Measurements from ENCODE around the gene MMP24. TPM values are rescaled to one million over a fixed set of nuclear protein-coding genes. Genes with fewer than 3 reads are reported as not detected.
"Not testable (repeated sequence)": the region's sequence is repeated elsewhere in the genome, so short reads cannot be mapped to it uniquely, and the experiment has no call there.

Gene MMP24
- total RNA-seq, 1 experiment from 2014 or later = 8.2 TPM

DNA sequence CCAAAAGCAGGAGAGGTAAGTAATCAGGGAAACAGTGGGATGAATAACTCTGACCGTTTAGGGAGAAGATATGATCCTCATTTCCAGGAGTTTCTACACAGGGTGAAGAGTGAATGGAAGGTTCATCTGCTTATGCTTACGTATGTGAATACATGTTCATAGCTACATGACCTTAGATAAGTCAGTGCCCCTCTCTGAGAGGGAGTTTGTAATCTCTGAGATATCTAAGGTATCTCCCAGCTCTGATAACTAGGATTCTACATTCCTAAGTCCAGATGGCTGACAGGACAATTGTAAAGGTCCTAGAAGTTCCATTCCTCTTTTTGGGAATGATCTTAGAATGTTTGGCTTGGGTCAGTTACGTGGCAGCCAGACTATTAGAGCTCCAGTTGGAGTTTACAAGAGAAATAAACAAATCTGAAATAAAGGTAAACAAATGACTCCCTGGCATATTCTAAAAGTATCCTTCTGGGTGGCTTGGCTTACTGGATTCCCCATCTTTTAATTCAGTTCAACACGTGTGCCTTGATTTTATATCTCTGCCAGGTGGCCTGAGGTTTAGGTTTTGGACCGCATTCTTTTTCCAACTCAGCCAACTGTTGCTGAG is 38.8 kb upstream of the MMP24 start:
- Mint-ChIP-seq H3K27ac (ENCODE audit: unreplicated experiment) (no peak overlapping the region), H3K4me1 (ENCODE audit: low read depth, unreplicated experiment) (peaks cover 58% of the 10 kb centered on the region), H3K4me3 (ENCODE audit: low read depth, unreplicated experiment) (no peak overlapping the region), H3K27me3 (ENCODE audit: unreplicated experiment) (peaks cover 13% of the 10 kb centered on the region), H3K36me3 (ENCODE audit: insufficient read depth, unreplicated experiment) (peaks cover 18% of the 10 kb centered on the region), H3K9me3 (ENCODE audit: low read depth, unreplicated experiment) (no peaks in the 10 kb centered on the region)
- TF ChIP-seq, protein P1, sequence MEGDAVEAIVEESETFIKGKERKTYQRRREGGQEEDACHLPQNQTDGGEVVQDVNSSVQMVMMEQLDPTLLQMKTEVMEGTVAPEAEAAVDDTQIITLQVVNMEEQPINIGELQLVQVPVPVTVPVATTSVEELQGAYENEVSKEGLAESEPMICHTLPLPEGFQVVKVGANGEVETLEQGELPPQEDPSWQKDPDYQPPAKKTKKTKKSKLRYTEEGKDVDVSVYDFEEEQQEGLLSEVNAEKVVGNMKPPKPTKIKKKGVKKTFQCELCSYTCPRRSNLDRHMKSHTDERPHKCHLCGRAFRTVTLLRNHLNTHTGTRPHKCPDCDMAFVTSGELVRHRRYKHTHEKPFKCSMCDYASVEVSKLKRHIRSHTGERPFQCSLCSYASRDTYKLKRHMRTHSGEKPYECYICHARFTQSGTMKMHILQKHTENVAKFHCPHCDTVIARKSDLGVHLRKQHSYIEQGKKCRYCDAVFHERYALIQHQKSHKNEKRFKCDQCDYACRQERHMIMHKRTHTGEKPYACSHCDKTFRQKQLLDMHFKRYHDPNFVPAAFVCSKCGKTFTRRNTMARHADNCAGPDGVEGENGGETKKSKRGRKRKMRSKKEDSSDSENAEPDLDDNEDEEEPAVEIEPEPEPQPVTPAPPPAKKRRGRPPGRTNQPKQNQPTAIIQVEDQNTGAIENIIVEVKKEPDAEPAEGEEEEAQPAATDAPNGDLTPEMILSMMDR (IDR thresholded peaks at IDR 0.05; ENCODE audit: unreplicated experiment) = no peak
- DNase-seq = no peak
- no TSS peak for BruUV-seq (replicated peaks)
- CTCF ChIA-PET = interaction anchor here (2.7 kb wide), 1 partner anchor 43 kb away, joined by 10 read pairs; no protein-coding TSS in a partner anchor
- intact Hi-C loops (cut with micrococcal nuclease; ENCODE audit: unreplicated experiment) = no loop called here

DNA sequence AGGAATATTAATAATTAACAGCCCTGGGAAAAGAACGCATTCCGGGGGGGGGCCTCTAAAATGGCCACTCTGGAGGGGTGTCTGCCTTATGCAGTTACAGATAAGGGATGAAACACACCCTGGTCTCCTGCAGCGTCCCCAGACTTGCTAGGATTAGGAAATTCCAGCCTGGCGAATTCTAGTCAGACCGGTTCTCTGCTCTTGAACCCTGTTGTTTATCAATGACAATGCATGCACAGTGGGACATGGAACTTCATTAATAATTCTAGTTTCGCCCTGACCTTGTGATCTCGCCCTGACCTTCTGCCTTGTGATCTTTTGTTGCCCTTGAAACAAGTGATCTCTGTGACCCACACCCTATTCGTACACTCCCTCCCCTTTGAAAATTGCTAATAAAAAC is 37.3 kb upstream of the MMP24 start:
- intact Hi-C loops (cut with micrococcal nuclease; ENCODE audit: unreplicated experiment); H3K9me3 Mint-ChIP-seq (ENCODE audit: low read depth, unreplicated experiment); H3K27me3 Mint-ChIP-seq (ENCODE audit: unreplicated experiment); BruUV-seq (replicated peaks): not testable (repeated sequence)
- peaks cover 18% of the 10 kb centered on the region for H3K36me3 Mint-ChIP-seq (ENCODE audit: insufficient read depth, unreplicated experiment)
- CTCF ChIA-PET = interaction anchor here (0.6 to 2.7 kb wide), 3 partner anchors 42 to 816 kb away, joined by 3 to 10 read pairs (median 4); partner anchors contain the start of gene EDEM2
- H3K27ac Mint-ChIP-seq (ENCODE audit: unreplicated experiment) = peak overlapping the region; percentile 52
- H3K4me3 Mint-ChIP-seq (ENCODE audit: low read depth, unreplicated experiment) = peak overlapping the region; percentile 11
- H3K4me1 Mint-ChIP-seq (ENCODE audit: low read depth, unreplicated experiment) = peaks cover 70% of the 10 kb centered on the region
- DNase-seq = peak; percentile 76

DNA sequence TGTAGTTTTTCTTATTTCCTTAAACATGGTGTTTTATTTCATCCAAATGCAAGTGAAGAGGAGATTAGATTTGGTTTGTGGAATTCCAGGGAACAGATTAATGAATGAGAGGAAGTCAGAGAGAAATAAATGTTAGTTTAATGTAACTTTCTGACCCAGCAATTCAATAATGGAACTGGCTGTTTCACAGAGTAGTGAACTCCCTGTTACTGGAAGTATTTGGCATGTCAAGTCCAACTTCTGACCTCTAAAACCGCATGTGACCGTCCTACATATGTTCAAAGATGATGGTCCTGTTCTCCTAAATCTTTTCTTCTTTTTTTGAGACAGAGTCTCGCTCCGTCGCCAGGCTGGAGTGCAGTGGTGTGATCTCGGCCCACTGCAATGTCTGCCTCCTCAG is 35.9 kb upstream of the MMP24 start:
- no peak for DNase-seq
- intact Hi-C loops (cut with micrococcal nuclease; ENCODE audit: unreplicated experiment) = no loop called here
- H3K4me1 Mint-ChIP-seq (ENCODE audit: low read depth, unreplicated experiment) = peaks cover 72% of the 10 kb centered on the region
- peaks cover 18% of the 10 kb centered on the region for H3K36me3 Mint-ChIP-seq (ENCODE audit: insufficient read depth, unreplicated experiment)
- H3K9me3 Mint-ChIP-seq (ENCODE audit: low read depth, unreplicated experiment) = no peaks in the 10 kb centered on the region
- CTCF ChIA-PET = no interaction called here
- H3K4me3 Mint-ChIP-seq (ENCODE audit: low read depth, unreplicated experiment) = no peak overlapping the region
- TF ChIP-seq, protein P1 (IDR thresholded peaks at IDR 0.05; ENCODE audit: unreplicated experiment) = no peak
- no peaks in the 10 kb centered on the region for H3K27me3 Mint-ChIP-seq (ENCODE audit: unreplicated experiment)
- no TSS peak for BruUV-seq (replicated peaks)
- peak overlapping the region; percentile 52 for H3K27ac Mint-ChIP-seq (ENCODE audit: unreplicated experiment)

DNA sequence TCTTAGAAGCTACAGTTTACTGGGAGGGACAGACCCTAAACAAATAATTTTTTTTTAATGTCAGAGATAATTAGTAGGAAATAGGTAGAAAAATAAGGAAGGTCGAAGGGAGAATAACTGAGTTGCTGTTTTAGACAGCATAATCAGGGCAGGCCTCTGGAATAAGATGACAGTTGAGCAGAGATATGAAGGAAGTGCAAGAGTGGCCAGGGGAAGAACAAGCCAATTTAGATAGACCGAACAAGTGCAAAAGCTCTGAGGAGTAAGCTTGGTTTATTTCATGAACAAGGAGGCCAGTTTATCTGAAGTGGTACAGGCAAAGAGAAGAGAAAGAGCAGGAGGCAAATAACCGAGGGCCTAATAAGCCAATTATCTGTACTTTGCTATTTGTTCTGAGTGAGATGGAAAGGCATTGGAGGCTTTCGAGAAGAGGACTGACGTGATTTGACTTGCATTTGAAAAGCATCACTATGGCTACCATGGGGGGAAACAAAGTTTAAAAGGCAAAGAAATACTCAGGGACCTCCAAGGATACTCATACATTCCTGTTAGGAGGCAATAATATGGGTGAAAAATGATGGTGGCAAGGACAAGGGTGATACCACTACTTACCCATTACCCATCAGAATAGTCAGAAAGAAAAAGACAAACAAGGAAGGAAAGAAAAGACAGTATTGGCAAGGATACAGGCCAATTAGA is 34.9 kb upstream of the MMP24 start:
- Mint-ChIP-seq H3K27ac (ENCODE audit: unreplicated experiment) (peak overlapping the region; percentile 52), H3K27me3 (ENCODE audit: unreplicated experiment) (no peaks in the 10 kb centered on the region), H3K9me3 (ENCODE audit: low read depth, unreplicated experiment) (peaks cover 3% of the 10 kb centered on the region), H3K4me3 (ENCODE audit: low read depth, unreplicated experiment) (no peak overlapping the region), H3K4me1 (ENCODE audit: low read depth, unreplicated experiment) (peaks cover 72% of the 10 kb centered on the region), H3K36me3 (ENCODE audit: insufficient read depth, unreplicated experiment) (peaks cover 18% of the 10 kb centered on the region)
- no TSS peak for BruUV-seq (replicated peaks)
- intact Hi-C loops (cut with micrococcal nuclease; ENCODE audit: unreplicated experiment) = no loop called here
- TF ChIP-seq, protein P1 (IDR thresholded peaks at IDR 0.05; ENCODE audit: unreplicated experiment) = no peak
- CTCF ChIA-PET = interaction anchor here (0.7 to 1.9 kb wide), 3 partner anchors 44 to 58 kb away, joined by 3 to 5 read pairs (median 3); partner anchors contain the start of gene EDEM2
- no peak for DNase-seq

Data from Calu3 (cell line).